ENCODE measurements around the gene CCDC82.

The CCDC82 gene

DNA sequence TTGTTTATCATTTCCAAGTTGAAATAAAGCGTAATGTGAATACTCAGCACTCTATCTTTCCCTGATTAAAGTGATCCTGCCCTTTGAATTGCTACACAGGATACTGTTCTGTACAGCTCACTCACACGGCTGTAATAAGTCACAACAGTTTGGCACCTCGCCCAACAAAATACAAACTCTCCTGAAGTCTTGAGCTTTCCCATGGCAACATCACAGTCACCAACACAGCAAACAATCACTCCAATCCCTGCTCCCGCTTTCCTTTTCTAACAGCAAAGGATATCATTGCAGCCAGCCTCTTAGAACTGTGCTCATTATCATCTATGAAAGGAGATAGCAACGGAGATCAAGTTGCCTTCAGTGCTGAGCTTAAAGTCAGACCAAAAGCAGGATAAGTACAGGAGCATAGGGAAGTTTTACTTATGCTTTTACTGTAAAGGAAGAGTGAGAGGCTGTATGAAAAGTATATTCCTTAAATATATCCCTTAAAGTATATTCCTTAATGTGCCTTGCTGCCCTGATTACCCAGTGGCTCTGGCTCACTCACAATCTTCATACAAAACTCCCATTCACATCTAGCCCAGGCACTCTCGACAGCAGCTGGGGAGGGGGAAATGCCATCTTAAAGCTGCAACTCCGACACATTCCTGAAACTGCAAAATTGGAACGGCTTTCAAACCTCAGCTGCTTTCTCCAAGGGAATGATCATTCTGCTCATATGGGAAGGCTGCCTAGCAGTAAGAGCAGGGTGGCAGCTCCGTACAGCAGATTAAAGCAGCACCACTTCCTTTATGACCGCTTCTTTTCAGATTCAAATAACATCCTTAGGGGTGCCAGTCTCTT is 82.6 kb downstream of the CCDC82 start:
- DNase-seq (ENCODE audit: low read depth): peak; percentile 100

DNA sequence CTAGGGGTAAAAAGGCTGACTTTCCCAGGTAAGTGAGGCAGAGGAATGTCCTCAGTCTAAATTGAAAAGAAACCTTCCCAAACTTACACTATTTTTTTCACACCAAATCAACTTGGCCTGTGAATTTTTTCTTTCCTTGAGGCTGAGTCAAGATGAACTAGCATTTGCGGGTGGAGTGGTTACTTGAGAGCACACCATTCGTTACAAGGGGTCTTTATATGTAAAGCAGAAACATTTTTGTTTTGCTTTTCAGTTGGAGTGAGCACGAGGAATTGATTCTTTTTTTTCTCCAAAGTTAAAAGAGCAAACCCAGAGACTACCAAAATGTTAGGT is 83.1 kb downstream of the CCDC82 start:
- no peak for DNase-seq (ENCODE audit: low read depth)

DNA sequence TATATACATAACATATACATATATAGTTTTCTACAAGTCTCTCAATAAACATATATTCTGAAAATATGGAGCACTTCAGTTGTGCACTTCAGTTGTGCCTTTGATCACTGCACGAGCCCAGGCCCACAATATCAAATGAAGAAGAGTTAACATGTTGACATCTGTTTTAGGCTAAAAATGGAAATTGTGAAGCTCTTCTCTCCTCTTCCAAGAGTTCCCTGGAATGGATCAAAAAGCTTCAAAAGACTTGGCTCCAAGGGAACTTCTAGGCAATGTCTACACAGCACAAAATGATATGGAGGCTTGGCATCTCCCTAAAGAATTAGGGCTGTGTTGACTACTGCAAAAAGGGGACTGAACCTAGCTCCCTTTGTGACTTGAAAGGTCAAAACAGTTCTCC is 83.6 kb downstream of the CCDC82 start:
- no peak for DNase-seq (ENCODE audit: low read depth)

DNA sequence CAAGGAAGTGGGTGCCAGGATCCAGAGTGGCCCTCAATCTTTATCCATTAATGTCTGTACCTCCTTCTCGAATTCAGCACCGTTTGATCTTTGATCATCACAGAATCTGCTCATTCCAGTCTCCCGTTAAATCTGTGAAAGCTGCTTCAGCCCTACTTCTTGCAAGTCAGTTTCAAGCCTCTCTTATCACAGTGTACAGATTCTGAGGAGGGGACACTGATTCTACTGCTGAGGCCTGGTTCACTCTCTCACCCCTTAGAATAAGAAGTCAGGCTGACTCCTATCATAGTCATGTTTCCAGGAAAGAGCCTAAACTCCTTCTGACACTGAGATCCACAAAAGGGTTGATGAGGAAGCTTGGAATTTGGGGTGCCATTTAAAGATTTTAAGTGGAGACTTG is 85.7 kb downstream of the CCDC82 start:
- no peak for DNase-seq (ENCODE audit: low read depth)

DNA sequence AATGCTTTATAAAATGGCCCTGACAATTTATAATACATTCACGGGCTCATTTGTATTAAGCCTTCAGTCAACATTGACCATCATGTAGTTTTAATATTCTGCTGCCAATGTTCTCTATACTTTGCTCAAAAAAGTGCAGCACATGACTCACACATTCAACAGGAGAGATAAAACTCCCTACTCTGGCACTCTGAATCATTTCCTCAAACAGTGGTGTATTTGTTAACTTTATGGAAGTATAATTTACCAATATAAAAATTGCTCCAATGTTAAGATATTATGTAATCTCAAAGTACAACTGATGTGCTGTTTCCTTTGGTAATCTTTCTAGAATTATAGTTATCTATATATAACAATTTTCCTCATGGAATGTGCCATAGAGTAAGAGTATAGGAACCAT is 86.6 kb downstream of the CCDC82 start:
- peak; percentile 74 for DNase-seq (ENCODE audit: low read depth)

All from stromal cell of bone marrow (primary cell).